Measurements from ENCODE around the gene STON1.

Gene STON1

DNA sequence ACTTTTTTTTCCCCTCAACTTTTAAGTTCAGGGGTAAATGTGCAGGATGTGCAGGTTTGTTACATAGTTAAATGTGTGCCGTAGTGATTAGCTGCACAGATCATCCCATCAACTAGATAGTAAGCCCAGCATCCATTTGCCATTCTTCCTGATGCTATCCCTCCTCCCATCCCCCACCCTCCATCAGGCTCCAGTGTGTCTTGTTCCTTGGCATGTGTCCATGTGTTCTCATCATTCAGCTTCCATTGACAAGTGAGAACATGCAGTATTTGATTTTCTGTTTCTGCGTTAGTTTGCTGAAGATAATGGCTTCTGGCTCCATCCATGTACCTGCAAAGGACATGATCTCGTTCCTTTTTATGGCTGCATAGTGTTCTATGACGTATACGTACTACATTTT lies 47.2 kb upstream of the STON1 start:
- Histone ChIP-seq H3K9me2 (replicated peaks; ENCODE audit: insufficient read depth, low read length) (no peaks in the 10 kb centered on the region), H3F3A (ENCODE audit: insufficient read depth, low read length) (no peaks in the 10 kb centered on the region), H3K36me3 (replicated peaks; ENCODE audit: insufficient read depth, low read length) (no peaks in the 10 kb centered on the region), H3K4me2 (ENCODE audit: low read depth, low read length) (no peak overlapping the region), H3K4me3 (ENCODE audit: low read length) (no peak overlapping the region), H3K4me1 (ENCODE audit: low read length) (no peaks in the 10 kb centered on the region), H3K79me2 (ENCODE audit: low read length) (no peaks in the 10 kb centered on the region), H3K9me3 (replicated peaks; ENCODE audit: insufficient read depth, low read length) (no peaks in the 10 kb centered on the region), H3K27ac (ENCODE audit: low read length) (no peak overlapping the region), H4K20me1 (ENCODE audit: insufficient read depth, low read length) (no peaks in the 10 kb centered on the region), H2AFZ (ENCODE audit: low read length) (no peak overlapping the region), H3K27me3 (replicated peaks; ENCODE audit: insufficient read depth, low read length) (no peaks in the 10 kb centered on the region), H3K9ac (ENCODE audit: low read length) (no peak overlapping the region)
- TF ChIP-seq EZH2 (optimal IDR thresholded peaks at IDR 0.05; ENCODE audit: low read depth, low read length) (no peak), EZH2phosphoT487 (IDR thresholded peaks at IDR 0.05; ENCODE audit: low read length) (no peak)
- TF ChIP-seq, protein P1, sequence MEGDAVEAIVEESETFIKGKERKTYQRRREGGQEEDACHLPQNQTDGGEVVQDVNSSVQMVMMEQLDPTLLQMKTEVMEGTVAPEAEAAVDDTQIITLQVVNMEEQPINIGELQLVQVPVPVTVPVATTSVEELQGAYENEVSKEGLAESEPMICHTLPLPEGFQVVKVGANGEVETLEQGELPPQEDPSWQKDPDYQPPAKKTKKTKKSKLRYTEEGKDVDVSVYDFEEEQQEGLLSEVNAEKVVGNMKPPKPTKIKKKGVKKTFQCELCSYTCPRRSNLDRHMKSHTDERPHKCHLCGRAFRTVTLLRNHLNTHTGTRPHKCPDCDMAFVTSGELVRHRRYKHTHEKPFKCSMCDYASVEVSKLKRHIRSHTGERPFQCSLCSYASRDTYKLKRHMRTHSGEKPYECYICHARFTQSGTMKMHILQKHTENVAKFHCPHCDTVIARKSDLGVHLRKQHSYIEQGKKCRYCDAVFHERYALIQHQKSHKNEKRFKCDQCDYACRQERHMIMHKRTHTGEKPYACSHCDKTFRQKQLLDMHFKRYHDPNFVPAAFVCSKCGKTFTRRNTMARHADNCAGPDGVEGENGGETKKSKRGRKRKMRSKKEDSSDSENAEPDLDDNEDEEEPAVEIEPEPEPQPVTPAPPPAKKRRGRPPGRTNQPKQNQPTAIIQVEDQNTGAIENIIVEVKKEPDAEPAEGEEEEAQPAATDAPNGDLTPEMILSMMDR (IDR thresholded peaks at IDR 0.05; ENCODE audit: low read length), result no peak
- DNase-seq, result no peak

DNA sequence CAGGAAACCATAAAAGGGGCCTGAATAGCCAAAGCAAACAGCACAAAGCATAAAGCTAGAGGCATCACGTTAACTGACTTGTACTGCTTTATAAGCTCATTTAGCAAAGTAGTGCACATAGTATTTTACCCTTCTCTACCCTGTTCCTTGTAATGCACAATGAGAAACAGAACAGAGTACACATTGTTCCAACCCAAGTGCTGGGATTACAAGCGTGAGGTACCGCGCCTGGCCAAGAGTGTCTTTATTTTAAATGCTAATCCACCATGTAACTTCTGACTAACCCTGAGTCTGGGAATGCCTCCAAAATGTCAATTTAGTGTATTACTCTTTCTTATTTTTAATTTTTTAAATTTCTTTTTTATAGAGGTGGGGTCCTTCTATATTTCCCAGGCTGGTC lies 46.4 kb upstream of the STON1 start:
- Histone ChIP-seq H3K4me2 (ENCODE audit: low read depth, low read length) (no peak overlapping the region), H3K36me3 (replicated peaks; ENCODE audit: insufficient read depth, low read length) (no peaks in the 10 kb centered on the region), H3K27ac (ENCODE audit: low read length) (no peak overlapping the region), H3K9ac (ENCODE audit: low read length) (no peak overlapping the region), H2AFZ (ENCODE audit: low read length) (no peak overlapping the region), H3K4me3 (ENCODE audit: low read length) (no peak overlapping the region), H3K4me1 (ENCODE audit: low read length) (no peaks in the 10 kb centered on the region), H3K27me3 (replicated peaks; ENCODE audit: insufficient read depth, low read length) (no peaks in the 10 kb centered on the region), H3F3A (ENCODE audit: insufficient read depth, low read length) (no peaks in the 10 kb centered on the region), H3K9me2 (replicated peaks; ENCODE audit: insufficient read depth, low read length) (no peaks in the 10 kb centered on the region), H4K20me1 (ENCODE audit: insufficient read depth, low read length) (no peaks in the 10 kb centered on the region), H3K9me3 (replicated peaks; ENCODE audit: insufficient read depth, low read length) (no peaks in the 10 kb centered on the region), H3K79me2 (ENCODE audit: low read length) (no peaks in the 10 kb centered on the region)
- TF ChIP-seq EZH2phosphoT487 (IDR thresholded peaks at IDR 0.05; ENCODE audit: low read length) (no peak), EZH2 (optimal IDR thresholded peaks at IDR 0.05; ENCODE audit: low read depth, low read length) (no peak)
- TF ChIP-seq, protein P1 (IDR thresholded peaks at IDR 0.05; ENCODE audit: low read length), result no peak
- DNase-seq, result no peak

DNA sequence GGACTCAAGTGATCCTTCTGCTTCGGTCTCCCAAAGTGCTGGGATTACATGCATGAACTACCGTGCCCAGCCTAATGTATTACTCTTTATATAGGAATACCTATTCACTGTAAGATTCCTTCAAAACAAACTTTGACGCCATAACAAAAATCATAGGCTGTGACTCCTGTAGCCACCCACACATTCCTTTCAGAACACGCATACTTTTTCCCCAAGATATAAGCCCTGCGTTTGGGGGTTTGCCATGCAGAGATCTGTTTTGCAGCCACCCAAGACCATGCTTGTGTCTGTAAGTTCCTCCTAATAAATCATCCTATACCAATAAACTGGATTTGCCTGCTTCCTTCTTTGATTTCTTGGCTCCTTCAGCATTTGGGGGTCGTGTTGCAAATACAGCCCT lies 46.0 kb upstream of the STON1 start:
- Histone ChIP-seq H3K27ac (ENCODE audit: low read length) (no peak overlapping the region), H3K4me1 (ENCODE audit: low read length) (no peaks in the 10 kb centered on the region), H2AFZ (ENCODE audit: low read length) (no peak overlapping the region), H3K9ac (ENCODE audit: low read length) (no peak overlapping the region), H4K20me1 (ENCODE audit: insufficient read depth, low read length) (no peaks in the 10 kb centered on the region), H3K27me3 (replicated peaks; ENCODE audit: insufficient read depth, low read length) (no peaks in the 10 kb centered on the region), H3K36me3 (replicated peaks; ENCODE audit: insufficient read depth, low read length) (no peaks in the 10 kb centered on the region), H3K4me3 (ENCODE audit: low read length) (no peak overlapping the region), H3K9me2 (replicated peaks; ENCODE audit: insufficient read depth, low read length) (no peaks in the 10 kb centered on the region), H3K79me2 (ENCODE audit: low read length) (no peaks in the 10 kb centered on the region), H3K9me3 (replicated peaks; ENCODE audit: insufficient read depth, low read length) (no peaks in the 10 kb centered on the region), H3F3A (ENCODE audit: insufficient read depth, low read length) (no peaks in the 10 kb centered on the region), H3K4me2 (ENCODE audit: low read depth, low read length) (no peak overlapping the region)
- DNase-seq, result no peak
- no peak for TF ChIP-seq EZH2phosphoT487 (IDR thresholded peaks at IDR 0.05; ENCODE audit: low read length)
- no peak for TF ChIP-seq EZH2 (optimal IDR thresholded peaks at IDR 0.05; ENCODE audit: low read depth, low read length)
- TF ChIP-seq, protein P1 (IDR thresholded peaks at IDR 0.05; ENCODE audit: low read length), result no peak

All from MM.1S (cell line).